GM21717 (cell line): ENCODE measurements around the gene BCKDK.
A peak's percentile ranks its signal among the peaks of the same experiment; 100 is the strongest.

Experiments used
- ATAC-seq: cut with Tn5 transposase; IDR thresholded peaks from one replicate; pipeline ENCODE4 v1.9.1; 2021; ENCODE audit warnings: mild to moderate bottlenecking, moderate library complexity; ENCODE audit not compliant: unreplicated experiment

BCKDK gene

GRCh38 chr16:31108035-31108793 is at the start of gene BCKDK:
Gene BCKDK, plus strand, starts transcription at chr16:31108386. Its CDS starts 838 bp downstream, at chr16:31109224.
- ATAC-seq, result peak; percentile 80

- ATAC-seq, result no peak
Measured at GRCh38 chr16:31061126-31061812, 46.9 kb upstream of the BCKDK start.

- ATAC-seq, result no peak
Measured at GRCh38 chr16:31061813-31062440, 46.3 kb upstream of the BCKDK start.

- ATAC-seq, result no peak
Measured at GRCh38 chr16:31063495-31063842, 44.7 kb upstream of the BCKDK start.

GRCh38 chr16:31063843-31064611 is 44.2 kb upstream of the BCKDK start:
- ATAC-seq, result no peak

- ATAC-seq, result no peak
Measured at GRCh38 chr16:31064882-31065461, 43.2 kb upstream of the BCKDK start.

- ATAC-seq, result no peak
Measured at GRCh38 chr16:31067342-31067741, 40.8 kb upstream of the BCKDK start.

- ATAC-seq, result no peak
Measured at GRCh38 chr16:31071861-31072260, 36.3 kb upstream of the BCKDK start.

- peak; percentile 3 for ATAC-seq
Measured at GRCh38 chr16:31072540-31073141, 35.5 kb upstream of the BCKDK start.

GRCh38 chr16:31073142-31073969 is 34.8 kb upstream of the BCKDK start:
- ATAC-seq, result peak; percentile 44

- peak; percentile 69 for ATAC-seq
Measured at GRCh38 chr16:31073970-31074813, 34.0 kb upstream of the BCKDK start, which contains the start of the genes ZNF646 and ZNF668. Gene ZNF646, plus strand, starts transcription at chr16:31074422. Its CDS starts 1,903 bp downstream, at chr16:31076325. Gene ZNF668, minus strand, starts transcription at chr16:31074240. Its CDS starts 9,781 bp downstream, at chr16:31064459.

- no peak for ATAC-seq
Measured at GRCh38 chr16:31074814-31075183, 33.4 kb upstream of the BCKDK start.

- no peak for ATAC-seq
Measured at GRCh38 chr16:31076319-31076718, 31.9 kb upstream of the BCKDK start.

- ATAC-seq, result no peak
Measured at GRCh38 chr16:31077024-31077423, 31.2 kb upstream of the BCKDK start.

- no peak for ATAC-seq
Measured at GRCh38 chr16:31077592-31078396, 30.4 kb upstream of the BCKDK start.

- no peak for ATAC-seq
Measured at GRCh38 chr16:31078597-31079341, 29.4 kb upstream of the BCKDK start.

- no peak for ATAC-seq
Measured at GRCh38 chr16:31079342-31079944, 28.7 kb upstream of the BCKDK start.
